GM12801 (cell line): Measurements from ENCODE around the gene NDST4.

Source experiments
- CTCF ChIP-seq: IDR thresholded peaks from one replicate; pipeline ENCODE4 v1.5.1; 2011; ENCODE audit warnings: control low read depth; ENCODE audit not compliant: insufficient read length; ENCODE audit errors: extremely low read depth

NDST4 gene

GRCh38 chr4:114857831-114858230, 255.6 kb downstream of the NDST4 start:
- TF ChIP-seq CTCF = no peak

DNA sequence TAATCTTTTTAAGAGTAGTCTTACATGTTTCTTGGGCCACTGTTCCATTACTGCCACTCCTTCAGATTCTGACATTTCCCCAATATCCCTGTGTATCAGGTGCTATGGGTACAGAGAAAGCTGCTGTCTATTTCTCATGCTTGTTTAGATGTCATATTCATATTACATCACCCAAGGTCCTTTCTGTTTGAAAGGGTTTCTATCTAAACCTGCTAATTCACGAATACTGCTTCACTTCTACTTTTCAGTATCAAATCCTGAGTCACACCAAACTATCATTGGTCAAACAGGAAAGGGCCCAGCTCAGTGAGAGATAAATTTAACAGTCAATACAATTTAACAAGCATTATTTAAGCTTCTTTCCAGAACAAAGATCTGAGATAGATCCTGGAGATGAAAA, 273.4 kb downstream of the NDST4 start:
- TF ChIP-seq CTCF = no peak

DNA sequence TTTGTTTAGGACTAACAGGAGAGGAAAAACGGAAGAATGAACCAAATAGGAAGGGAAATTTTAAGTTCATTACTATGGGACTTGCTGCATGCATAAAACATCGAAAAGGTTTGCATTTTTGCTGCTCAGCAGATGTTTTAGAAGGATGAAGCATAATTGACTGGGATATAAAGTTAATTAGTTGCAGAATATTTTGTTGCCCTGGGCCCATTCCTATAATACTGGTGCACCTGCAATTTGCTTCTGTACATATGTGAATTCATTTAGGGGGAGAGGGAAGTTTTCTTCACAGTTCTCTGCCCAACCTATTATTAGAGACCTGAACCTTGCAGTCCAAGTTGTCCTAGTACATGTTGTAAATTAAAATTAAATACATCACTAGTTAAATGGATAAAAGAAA, 282.8 kb downstream of the NDST4 start:
- no peak for TF ChIP-seq CTCF

- TF ChIP-seq CTCF = no peak
Measured at GRCh38 chr4:114827651-114828050, 285.8 kb downstream of the NDST4 start.

GRCh38 chr4:114815760-114816159, 297.7 kb downstream of the NDST4 start:
- TF ChIP-seq CTCF = no peak

DNA sequence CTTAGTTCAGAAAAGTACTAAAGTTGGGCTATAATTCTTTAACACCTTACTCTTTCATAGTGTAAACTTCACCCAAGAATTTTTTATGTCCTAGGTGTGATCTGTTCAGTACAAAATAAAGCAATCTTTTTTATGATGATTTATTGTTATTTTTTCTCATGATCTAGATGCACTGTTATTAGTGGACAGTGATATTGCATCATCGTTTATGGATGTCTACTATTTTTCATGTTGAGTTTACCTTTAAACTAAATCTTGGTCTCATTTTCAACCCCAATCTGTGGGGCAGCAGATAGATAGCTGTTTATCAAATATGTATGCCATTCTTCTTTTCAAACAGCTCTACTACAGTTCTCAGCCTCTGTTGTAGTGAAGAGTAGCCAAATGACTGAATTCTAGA, 299.5 kb downstream of the NDST4 start:
- TF ChIP-seq CTCF = no peak

DNA sequence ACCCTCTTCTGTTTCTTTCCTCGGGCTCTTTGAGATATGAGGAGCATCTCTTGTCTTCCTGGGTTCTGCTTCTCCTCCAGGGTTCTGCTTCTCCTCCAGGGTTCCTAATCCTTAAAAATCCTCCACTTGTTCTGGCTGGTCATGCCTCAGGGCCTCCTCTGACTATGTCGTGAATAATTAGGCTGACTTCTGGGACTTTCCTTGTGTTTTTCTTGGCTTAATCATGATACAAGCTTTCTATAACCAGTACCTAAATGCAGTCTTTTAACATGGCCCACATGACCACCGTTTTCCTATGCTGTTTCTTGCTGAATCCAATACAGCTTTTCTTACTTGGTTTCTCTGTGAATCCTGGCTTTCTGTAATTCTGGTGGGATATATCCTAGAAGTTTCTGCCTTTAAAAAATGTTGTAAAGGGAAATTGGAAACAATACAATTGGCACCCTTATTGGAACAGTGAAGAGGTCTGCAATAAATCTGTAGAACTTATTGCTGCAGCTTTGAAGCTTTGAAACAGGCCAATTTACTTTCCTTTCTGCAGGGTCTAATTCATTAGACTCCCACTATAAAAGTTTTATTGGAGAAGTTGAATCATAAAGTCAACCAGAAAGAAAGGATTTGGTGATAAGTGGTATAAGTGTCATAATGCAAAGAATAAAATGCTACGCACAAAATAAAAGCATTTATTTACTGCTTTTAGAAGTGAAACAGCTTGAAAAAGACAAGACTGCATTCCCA, 301.7 kb downstream of the NDST4 start:
- no peak for TF ChIP-seq CTCF
